HG03571 (cell line): ENCODE measurements around the gene STX1B.
A peak's percentile ranks its signal among the peaks of the same experiment; 100 is the strongest.
"Not testable (repeated sequence)": the region's sequence is repeated elsewhere in the genome, so short reads cannot be mapped to it uniquely, and the experiment has no call there.

Experiments
- ATAC-seq: cut with Tn5 transposase; IDR thresholded peaks from one replicate; pipeline ENCODE4 v1.9.1; 2021; ENCODE audit not compliant: unreplicated experiment

Gene STX1B

GRCh38 chr16:30953511-30954124 lies 56.8 kb downstream of the STX1B start:
- no peak for ATAC-seq

GRCh38 chr16:30953111-30953510 lies 57.3 kb downstream of the STX1B start:
- no peak for ATAC-seq

- ATAC-seq = no peak
Observed at GRCh38 chr16:30951750-30952149, 58.7 kb downstream of the STX1B start.

GRCh38 chr16:30951193-30951592 lies 59.2 kb downstream of the STX1B start:
- ATAC-seq = no peak

- no peak for ATAC-seq
Observed at GRCh38 chr16:30950516-30951065, 59.8 kb downstream of the STX1B start.

GRCh38 chr16:30949650-30950515 lies 60.6 kb downstream of the STX1B start:
- peak; percentile 34 for ATAC-seq

- peak; percentile 59 for ATAC-seq
Observed at GRCh38 chr16:30948667-30949649, 61.5 kb downstream of the STX1B start, which contains the start of gene ORAI3. Gene ORAI3 (plus strand): TSS chr16:30949068. CDS start chr16:30949290, 222 bp downstream.

- ATAC-seq = peak; percentile 9
Observed at GRCh38 chr16:30947859-30948666, 62.4 kb downstream of the STX1B start.

GRCh38 chr16:30947541-30947858 lies 62.9 kb downstream of the STX1B start:
- ATAC-seq = no peak

GRCh38 chr16:30946671-30947540 lies 63.5 kb downstream of the STX1B start:
- no peak for ATAC-seq

- ATAC-seq = no peak
Observed at GRCh38 chr16:30944352-30944751, 66.1 kb downstream of the STX1B start.

GRCh38 chr16:30942426-30942806 lies 68.0 kb downstream of the STX1B start:
- ATAC-seq = no peak

- ATAC-seq = peak; percentile 55
Observed at GRCh38 chr16:30941600-30942425, 68.6 kb downstream of the STX1B start.

- ATAC-seq = not testable (repeated sequence)
Observed at GRCh38 chr16:30939571-30939970, 70.9 kb downstream of the STX1B start.
